ENCODE data around the gene TENM3.
"Not testable (repeated sequence)": the region's sequence is repeated elsewhere in the genome, so short reads cannot be mapped to it uniquely, and the experiment has no call there.

Gene TENM3

DNA sequence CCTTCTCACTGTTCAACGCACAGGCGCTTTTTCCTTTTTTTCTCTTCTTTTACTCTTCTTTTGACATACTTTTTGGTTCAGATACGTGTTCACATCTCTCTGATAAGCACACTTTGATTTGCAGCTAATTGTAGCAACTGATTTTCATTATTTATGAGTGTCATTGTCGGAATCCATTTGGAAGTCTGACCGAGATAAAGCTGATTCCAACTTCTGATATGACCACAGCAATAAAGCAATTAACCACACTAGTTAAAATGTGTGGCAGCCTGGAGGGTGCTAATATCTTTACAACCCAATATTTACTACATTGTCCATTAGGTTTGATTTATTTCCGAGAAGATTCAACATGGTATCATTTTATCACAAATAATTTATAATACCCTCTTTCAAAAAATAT is 101.8 kb downstream of the TENM3 start:
- no peak for DNase-seq

DNA sequence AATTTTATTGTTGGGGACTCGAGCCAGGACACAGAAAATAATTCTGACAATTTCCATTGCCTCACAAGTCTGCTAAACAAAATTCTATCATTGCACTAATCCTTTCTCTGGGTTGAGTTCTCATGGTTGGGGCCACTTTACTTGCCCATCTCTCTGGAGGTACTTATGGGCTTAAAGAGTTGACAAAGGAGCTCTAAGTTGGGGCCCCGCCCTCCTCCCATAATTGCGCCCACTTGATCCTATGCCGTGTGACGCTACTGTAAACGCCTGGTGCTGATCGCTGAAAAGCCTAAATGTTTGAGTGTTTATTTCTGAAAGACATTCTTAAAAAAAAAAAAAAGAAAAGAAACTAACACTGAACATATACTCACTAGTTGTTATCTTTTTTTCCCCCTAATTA is 103.0 kb downstream of the TENM3 start:
- no peak for DNase-seq

DNA sequence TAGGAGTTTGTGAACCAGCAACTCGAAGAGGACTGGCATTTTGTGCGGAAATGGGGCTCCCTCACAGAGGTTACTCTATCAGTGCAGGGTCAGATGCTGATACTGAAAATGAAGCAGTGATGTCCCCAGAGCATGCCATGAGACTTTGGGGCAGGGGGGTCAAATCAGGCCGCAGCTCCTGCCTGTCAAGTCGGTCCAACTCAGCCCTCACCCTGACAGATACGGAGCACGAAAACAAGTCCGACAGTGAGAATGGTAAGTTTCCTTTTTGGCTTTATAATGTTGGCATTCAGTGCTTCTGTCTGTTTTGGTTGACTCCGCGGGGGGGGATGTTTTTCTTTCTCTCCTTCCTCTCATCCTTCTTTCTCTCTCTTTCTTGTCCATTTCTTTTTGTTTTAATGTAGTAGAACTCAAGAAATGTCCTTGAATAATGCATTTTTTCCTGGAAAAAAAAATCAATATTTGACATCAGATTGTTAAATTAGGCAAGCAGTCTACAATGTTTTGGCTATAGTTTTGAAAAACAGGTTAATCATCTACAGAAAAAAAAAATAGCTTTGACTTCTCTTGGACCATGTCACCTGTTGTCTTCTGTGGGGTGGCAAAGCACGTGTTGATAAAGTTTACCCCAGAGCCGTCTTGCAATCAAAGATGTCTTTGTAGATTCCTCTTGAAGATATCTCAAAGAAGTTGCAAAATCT is 103.6 kb downstream of the TENM3 start:
- DNase-seq = no peak

DNA sequence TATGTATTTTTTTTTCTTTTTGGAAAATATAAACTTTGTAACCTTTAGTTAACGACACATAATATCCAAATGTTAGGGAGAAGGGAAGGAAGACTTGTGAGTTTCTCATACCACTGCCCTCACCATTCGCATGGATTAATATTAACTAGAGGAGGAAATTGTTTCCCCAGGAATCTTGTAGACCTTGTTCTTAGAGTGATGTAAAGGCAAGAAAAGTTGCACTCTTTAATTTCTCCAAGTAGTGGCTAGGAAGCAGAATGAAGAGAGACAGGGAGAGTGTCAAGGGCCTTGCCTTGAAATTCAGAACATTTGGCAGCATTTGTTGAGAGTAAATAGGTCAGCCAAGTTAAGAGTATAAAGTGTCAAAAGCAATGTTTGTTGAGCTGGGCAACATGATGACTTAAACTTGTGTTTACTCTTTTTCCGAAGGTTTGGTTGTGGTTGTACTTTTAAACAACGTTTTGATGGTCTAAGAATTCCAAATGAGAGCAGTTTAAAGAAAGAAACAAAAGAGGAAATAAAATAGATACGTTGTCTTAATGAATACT is 105.7 kb downstream of the TENM3 start:
- no peak for DNase-seq

DNA sequence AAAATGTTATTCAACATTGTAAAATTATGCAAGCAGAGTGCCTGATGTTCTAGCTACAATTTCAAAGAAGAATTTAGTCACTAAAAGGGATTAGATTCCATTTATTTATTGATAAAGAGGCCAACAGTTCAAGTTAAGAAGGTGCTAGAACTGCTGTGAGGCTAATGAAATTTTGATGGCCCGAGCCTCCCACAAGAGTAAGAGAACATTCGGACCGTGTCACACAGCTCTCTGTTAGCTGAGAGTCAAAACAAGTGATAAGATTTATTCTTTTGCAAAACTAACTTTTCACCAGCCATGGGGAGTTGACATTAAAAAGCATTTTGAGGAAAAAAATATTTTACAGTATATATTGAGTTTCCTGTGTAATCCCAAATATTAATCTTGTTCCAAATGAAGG is 106.8 kb downstream of the TENM3 start:
- no peak for DNase-seq

DNA sequence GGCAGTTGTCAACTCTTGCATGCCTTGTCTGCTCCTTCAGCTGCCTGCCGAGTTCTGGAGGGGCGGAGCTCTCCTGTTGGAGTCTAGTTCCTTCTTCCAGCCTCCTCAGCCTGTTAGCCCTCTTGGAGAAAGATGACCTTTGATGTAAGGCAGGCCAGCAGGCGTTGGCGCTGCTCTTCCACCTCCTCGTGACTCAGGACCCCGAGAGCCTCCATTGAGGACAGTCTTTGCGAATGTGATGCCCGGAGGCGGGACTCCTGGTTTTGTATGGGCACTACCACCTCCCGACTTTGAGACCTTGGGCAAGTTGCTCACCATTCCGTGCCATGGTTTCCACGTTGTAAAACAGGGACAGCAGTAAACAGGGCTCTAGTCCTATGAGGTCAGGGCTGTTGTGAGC is 108.3 kb downstream of the TENM3 start:
- DNase-seq = no peak

DNA sequence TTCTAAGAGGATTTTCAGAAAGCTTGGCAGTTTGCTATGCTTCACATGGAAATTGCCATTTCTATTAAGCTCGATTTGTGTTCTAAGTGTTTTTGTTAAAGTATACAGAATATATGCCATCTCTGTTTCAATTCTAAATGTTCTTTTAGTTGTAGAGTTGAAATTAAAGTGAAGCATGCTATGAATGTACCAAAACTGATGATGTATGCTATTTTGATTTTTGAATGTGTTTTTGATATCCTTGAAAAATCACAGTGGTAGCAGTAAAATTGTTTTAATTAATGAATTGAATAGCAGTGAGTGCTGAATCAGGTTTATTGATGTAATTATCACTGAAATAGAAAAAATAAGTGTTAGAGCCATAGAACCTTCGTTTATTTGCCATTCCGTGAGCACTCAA is 110.9 kb downstream of the TENM3 start:
- no peak for DNase-seq

DNA sequence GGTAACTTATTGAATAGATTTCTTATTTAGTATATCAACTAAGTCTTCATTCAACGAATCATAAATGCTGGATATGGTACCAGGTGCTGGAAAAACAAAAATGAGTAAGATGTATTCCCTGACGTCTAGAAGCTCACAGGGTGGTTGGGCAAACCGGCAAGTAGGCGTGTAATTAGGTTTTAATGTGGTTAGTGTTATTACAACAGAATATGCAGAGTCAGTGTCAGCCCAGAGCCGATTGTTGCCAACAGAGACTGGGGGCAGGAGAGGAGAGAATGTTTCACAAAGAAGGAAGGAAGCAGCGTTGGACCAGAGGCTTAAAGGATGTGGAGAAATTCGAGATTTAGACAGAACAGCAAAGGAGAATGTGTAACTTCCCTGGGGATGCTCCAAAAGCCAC is 111.7 kb downstream of the TENM3 start:
- DNase-seq = no peak

DNA sequence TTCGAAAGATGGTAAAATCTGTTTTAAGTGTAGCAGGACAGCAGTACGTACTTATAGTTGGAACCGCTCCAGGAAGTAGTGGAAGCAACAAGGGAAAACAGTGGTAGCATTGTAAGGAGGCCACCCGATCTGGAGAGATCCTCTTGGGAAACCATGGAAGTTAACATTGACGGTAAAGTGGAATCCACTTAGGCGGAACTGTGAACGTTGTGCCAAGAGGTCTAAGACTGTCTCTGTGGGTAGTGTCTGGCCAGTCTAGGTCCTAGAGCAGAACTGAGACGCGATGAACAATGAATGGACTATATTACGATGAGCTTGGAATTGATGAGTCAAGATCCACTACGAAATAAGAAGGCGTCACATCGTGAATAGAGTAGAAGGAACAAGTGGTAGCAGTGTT is 124.0 kb downstream of the TENM3 start:
- no peak for DNase-seq

DNA sequence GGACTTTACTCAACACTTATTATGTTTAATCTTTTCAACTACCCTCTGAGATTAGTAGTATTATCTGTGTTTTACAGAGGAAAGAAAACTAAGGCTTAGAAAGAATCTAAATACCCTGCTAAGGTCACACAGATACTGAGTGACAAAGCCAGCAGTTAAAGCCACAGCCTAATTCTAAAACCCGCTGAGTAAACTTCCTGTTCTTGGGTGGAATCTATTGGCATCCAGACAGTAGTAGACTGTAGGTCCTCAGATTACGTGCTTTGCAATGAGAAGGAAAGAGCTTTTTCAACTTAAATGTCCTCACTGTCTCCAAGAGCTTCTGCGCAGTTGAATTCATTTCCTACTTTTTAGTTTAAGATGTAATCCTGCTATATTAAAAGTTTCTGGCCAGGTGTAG is 126.0 kb downstream of the TENM3 start:
- no peak for DNase-seq

DNA sequence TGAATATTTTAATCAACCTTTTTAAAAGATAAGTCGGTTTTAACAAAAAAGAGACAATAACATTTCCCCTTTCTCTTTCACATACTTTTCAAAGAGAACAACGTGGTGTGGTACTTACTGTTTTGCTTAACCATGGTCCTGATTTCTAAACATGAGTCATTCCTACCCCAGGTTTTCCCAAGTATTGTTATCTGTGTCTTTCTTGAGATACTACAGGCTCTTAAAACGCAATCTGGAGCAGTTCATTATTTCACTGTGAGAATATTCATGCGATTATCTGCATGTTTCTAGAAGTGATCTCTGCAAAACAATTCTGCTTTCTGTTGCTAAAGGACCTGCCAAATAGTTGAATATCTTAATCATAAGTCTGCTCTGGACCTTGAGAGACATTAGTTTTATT is 127.3 kb downstream of the TENM3 start:
- no peak for DNase-seq

DNA sequence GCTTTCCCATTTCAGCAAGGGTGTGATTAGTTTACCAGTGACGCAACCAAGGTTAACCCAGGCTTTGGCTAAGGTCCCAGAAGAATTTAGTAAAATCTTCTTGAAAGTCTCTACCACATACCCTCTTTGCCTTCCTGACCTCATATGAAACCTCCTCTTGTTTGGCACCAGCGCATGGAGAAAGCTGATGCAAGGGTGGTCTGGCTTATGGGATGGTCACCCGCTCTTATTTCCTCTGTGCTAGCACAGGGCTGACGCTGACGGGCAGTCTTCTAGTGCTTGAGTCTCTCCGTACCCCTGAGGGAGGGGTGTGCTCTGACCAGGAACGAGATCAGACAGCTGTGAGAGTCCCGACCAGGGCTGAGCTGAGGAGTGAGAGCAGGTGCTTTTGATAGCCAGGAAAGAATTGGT is 137.6 kb downstream of the TENM3 start:
- no peak for DNase-seq

DNA sequence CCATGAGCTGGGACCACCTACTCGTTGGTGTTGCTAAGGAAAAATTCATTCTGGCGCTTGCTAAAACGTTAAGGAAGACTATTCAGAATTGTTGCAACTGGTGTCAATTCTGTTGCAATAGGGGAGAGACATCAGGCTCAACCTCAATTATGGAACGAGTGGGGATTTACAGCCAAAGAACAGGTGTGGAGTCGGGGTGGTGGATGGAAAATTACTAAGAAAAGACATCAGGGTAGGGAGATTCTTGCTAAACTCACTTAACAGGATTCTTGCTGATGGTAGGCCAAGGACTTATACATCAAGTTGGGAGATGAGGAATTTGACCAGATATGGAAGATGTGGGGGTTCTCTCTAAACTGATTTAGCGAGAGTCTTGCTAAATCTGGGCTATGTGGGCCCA is 139.7 kb downstream of the TENM3 start:
- DNase-seq = no peak

DNA sequence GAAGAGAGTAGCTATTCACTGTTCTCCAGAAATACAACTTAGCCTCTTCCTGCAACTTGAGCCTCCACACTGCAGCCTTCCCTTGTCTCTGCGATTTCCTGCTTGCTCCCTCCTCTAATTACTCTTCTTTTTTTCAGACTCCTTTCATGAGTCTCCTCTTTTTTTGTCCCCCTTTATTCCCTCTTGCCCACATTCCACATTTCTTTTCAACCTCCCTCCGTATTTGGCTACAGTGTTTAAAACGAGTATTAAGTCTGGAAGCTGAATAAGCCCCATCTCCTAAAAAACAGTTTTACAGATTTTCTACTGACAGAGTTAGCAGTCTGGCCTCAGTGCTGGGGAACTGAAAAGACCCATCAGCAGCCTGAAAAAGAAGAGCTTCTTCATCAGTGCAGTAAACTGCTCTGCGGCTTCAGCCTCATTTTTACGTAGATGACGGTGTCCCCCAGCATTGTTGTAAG is 141.5 kb downstream of the TENM3 start:
- DNase-seq = no peak

DNA sequence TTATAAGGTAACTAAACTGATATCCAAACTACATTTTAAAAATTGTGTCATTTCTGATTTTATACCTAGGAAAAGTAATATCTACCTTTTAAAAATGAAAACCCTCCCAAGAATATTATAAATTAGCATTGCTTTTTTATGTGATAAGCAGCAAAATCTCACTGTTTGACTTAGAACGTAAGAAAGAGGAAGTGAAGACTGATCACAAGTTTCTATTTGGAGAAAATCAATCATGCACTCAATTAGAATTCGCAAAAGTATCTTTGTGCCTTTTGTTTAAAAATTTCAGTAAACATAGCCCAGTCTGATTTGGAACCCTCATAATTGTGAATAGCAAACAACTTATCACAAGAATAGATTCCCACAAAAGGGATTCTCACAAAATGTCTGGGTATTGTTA is 142.7 kb downstream of the TENM3 start:
- no peak for DNase-seq

DNA sequence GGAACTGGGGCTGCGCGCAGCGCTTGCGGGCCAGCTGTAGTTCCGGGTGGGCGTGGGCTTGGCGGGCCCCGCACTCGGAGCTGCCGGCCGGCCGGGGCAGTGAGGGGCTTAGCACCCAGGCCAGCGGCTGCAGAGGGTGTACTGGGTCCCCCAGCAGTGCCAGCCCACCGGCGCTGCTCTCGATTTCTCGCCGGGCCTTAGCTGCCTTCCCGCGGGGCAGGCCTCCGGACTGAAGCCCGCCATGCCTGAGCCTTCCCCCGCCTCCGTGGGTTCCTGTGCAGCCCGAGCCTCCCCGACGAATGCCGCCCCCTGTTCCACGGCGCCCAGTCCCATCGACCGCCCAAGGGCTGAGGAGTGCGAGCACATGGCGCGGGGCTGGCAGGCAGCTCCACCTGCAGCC is 143.4 kb downstream of the TENM3 start:
- not testable (repeated sequence) for DNase-seq

DNA sequence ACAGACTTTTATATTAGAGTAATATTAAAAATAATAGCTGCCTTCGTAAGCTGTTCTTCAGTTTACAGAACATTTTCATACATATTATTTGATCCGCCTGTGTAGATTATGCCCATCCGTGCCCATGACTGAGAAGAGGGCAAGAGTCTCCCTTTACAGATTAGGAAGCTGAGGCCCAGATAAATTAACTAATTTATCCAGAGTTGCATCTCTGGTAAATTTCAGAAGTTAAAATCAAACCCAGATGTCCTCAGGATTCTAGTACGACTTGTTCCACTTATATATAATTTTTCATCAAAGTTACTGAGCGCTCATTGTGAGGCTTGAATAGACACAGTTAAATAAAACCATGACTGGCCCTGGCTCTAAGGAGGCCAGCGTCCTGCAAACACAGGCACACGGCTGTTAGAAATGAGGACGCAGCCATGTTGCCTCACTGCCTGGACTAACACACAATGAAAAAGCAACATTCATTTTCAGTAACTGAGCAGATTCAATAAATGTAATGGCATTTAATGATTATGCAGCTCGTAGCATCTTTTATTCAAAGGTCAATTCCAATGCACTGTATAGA is 148.0 kb downstream of the TENM3 start:
- DNase-seq = no peak

DNA sequence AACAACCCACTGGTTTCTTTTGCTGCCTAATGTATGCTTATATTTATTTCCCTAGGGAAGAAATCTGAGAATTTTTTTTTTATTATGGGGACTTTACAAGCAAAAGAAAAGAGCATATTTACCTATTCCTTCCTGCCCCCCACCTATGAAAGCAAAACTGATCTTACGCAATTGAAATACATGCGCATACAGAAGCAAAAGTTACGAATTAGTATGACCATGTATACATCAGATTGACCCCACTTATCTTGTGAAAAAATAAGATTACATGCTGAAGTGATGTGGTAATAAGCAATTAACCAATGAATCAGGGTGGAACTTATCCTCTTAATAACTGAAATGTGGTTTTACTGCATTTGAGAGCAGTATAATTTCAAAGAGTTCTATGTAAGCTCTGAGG is 151.0 kb downstream of the TENM3 start:
- DNase-seq = no peak

DNA sequence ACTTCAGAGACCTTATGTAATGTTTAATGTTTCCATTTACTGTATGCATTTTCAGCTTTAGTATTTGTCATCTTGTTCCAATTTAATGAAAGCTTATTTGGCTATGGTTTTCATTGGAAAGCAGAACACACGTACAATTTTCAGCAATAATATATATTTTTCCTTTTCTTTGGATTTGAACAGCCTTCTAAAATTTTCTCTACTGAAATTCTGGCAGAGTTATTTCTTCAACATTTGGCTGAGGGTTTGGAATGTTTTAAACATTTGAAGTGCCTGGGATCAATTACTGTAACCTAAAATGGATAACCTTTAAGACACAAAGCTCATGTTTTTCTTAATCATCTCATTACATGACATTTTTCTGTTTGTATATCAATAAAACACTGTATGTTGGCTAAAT is 156.9 kb downstream of the TENM3 start:
- DNase-seq = no peak

DNA sequence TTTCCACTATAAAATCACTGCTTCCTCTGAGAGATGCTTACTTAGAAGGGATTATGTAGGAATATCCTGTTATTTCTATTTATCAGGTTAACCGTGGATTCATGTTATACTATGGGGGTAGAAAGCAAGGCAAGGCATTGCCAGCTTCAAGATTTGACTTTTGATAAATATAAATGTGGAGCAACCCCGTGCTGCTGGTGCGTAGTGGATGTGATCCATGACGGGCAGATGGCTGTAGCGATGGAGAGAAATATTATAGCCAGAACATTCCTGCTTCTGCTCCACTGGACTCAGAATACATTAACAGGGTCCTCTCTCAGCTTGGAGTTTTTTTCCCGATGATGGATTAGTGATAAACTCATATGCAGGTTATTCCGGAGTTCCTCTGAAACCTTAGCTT is 157.6 kb downstream of the TENM3 start:
- no peak for DNase-seq

DNA sequence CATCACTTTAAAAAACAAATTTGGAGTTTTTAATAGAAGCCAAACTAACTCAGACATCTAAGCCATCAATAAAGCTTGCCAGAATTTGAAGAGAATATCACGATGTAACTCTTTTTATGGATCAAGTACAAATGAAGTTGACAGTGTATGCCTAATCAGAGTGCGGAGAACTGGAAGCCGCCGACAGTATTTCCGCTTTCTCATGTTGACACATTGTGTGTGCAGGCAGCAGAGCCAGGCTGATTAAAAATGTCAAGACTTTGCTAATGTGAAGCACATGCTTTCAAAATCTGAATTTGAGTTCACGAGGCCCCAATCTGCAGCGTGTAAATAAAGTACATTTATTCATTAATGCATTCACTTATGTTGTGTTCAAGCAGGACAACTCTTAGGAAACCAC is 161.2 kb downstream of the TENM3 start:
- no peak for DNase-seq

DNA sequence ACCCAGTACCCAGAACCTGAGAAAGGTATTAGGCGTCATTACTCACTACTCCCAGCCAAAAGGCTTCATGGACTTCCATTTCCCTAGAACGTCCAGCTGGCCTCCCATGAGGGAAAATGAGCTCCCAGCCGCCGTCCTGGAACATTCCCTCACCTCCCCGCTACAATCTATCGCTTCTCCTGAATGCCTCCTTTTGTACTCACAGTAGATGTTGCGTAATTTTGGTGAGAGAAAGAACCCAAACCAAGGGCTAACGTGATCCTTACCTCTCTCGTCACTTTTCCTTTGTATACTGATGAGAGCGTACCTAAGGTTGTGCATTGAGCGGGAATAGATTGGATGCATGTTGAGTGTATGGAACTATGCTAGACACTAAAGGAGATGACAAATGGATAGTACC is 161.9 kb downstream of the TENM3 start:
- DNase-seq = no peak

DNA sequence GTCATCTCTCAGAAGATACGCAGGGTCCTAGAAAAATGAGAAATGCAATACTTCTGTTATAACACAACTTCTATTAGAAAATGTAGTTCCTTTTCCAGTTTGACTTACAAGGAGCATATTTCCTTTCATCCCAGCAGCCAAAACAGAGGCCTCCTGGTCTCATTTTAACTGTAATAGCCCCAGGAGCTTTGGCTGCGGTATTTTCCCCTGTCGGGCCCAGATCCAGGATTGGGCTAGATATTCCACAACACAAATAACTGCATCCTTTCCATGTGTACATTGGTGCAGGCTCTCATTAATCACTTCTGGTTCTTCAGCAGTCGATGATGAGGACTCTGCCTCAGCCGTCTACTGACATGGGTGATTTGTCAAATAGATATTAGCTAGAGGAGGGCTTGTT is 166.1 kb downstream of the TENM3 start:
- no peak for DNase-seq

DNA sequence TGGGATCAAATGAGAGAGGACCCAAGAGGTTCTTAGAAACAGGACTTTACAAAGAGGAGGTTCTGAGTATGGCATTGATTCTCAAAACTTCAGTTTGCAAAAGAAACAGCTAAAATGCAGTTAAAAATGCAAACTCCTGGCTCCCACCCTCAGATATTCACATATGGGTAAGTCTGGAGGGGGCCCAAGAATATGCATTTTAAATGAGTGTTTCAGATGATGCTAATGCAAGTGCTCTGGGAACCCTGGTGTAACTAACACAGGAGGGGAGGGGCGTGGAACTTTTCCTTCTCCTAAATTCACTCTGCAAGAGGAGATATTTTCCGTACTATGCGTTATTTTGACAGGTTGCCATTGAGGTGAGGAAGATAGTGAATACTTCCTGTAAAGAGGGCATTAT is 168.2 kb downstream of the TENM3 start:
- no peak for DNase-seq

DNA sequence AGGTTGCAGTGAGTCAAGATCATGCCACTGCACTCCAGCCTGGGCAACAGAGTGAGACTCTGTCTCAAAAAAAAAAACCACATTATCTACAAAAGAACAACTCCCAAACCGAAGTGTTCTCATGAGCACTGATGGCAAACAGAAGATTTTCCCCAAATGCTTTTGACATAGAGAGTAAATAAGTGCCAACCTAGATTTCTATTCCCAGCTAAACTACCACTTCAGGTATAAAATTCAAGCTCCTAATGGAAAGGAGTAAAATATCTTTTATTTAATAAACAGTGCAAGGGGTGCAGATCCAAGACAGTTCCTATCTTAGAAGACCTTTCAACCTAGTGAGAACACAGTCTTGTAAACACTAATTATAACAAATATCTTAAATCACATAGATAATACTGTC is 170.3 kb downstream of the TENM3 start:
- no peak for DNase-seq
